IPS-18c (cell line): Measurements from ENCODE around the gene ABLIM2.

Experiments
- H3K4me3 ChIP-seq: 2 replicates; pipeline ENCODE4 v1.7.0; 2013; ENCODE audit warnings: low read depth, mild to moderate bottlenecking, low read length, moderate library complexity; ENCODE audit not compliant: insufficient read depth
- H3K9me3 ChIP-seq: one replicate; pipeline ENCODE4 v1.6.1; 2013; ENCODE audit warnings: mild to moderate bottlenecking, low read length, moderate library complexity; ENCODE audit not compliant: control insufficient read depth, insufficient read depth

Gene ABLIM2

GRCh38 chr4:8107146-8107657, 51.4 kb downstream of the ABLIM2 start:
- no peak overlapping the region for H3K4me3 ChIP-seq
- H3K9me3 ChIP-seq, result peaks cover 2% of the 10 kb centered on the region

- Histone ChIP-seq H3K4me3 (no peak overlapping the region), H3K9me3 (peaks cover 2% of the 10 kb centered on the region)
Observed at GRCh38 chr4:8106451-8107025, 52.1 kb downstream of the ABLIM2 start.

GRCh38 chr4:8105306-8106100, 53.1 kb downstream of the ABLIM2 start:
- H3K9me3 ChIP-seq, result peaks cover 2% of the 10 kb centered on the region
- H3K4me3 ChIP-seq, result no peak overlapping the region

DNA sequence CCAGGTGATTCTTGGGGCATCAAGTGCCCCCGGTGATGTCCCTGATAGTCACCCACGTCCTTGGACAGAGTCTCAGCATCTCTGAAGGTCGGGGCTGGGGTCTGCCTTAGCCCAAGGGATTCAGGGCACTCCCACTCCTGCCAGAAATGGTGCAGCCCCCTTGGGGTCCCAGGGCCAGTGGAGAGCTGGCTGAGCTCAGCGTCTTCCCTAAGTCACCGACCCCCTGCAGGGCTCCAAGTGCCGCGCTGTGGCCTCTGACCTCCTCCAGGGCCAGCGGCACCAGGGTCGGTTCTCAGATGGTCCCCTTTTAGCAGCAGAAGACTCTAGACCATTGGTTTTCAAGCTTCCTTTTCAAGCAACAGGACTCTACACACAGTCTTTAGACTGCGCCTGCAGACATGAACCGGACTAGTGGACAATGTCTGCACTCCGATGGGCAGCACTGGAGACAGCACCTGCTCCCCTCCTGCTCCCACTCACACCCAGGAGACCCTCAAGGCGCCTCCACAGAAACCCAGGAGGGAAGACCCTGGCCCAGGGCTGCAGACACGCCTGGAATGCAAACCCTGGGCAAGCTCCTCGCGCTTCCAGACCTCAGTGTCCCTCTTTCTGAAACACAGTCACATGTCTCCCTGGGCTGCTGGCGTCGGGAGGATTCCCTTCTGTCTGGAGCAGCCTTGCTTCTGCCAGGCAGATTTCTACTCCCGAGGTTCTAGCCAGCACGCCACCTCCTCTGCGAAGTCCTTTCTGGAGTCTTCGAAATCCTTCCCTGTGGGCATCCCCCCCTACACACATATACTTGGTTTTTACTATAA, 53.9 kb downstream of the ABLIM2 start:
- Histone ChIP-seq H3K4me3 (no peak overlapping the region), H3K9me3 (peaks cover 2% of the 10 kb centered on the region)

DNA sequence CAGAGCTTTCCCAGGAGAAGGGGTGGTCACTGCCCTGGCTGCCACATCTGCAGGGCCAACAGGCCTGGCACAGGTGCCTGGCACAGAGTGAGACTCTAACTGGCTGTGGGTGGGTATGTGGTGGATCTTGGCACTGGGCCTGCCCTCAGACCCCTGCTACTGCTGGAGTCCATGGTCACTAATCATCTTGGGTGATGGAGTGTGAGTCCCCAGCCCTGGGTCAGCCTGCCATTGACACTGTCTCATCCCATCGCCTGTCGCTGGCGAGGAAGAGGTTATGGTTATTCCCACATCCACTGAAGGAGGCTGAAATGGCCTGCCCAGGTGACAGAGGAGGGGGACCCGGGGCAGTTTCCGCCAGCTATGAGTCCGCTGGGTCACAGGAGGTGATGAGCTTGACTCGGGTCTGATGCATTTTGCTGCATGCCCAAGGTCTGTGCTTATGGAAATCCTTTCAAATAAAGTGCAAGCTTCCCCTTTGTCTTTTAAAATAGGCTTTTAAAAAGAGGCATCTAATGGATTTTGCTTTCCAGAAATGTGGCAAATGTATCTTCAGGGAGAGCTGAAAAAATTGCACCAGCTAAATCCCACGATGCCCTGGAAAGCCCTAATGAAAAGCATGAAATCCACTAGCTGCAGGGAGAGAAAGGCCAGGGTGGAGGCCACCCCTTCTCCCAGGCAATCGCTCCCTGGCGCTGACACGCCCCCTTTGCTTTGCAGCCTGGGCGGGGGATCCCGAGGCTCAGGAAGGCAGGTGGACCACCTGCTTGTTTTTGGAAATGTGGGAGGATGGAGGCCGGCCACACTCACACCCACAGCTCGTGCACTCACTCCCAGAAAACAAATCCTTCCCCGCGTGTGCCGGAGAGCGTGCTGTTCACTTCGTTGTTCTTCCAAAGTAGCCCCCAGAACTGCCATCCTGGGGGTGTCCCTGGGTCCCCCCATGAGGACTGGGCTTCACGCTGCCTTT, 54.9 kb downstream of the ABLIM2 start:
- H3K9me3 ChIP-seq, result peaks cover 2% of the 10 kb centered on the region
- no peak overlapping the region for H3K4me3 ChIP-seq

DNA sequence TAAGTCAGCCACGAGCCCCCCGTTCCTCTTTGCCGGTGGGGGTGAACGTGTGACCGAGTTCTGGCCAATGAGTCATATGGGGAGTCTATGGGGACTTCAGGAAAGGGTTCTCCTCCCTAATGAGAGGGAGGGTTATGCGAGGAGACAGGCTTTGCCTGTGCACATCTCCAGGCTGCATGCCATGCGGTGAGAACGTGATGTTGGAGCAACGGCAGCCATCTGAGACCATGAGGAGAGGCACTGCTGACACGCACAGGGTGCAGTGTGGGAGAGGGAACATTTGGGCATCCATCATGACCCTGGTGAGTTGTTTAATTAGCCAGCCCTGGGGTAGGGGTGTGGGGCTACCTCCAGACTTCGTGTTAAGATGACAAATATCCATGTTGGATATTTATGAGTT, 55.8 kb downstream of the ABLIM2 start:
- Histone ChIP-seq H3K9me3 (peaks cover 2% of the 10 kb centered on the region), H3K4me3 (no peak overlapping the region)

DNA sequence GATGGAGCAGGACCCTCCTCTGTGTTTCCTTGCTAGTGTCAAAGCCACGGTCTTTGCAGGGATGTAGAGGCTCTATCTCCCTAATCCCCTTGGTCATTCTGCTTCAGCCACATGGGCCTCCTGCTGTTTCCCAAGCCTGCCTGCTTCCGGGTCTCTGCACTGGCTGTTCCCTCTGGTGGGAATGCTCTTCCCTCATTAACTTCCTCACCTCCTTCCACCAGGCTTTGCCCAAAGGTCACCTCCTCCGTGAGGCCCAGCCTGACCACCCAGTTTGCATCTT, 56.6 kb downstream of the ABLIM2 start:
- H3K9me3 ChIP-seq, result no peaks in the 10 kb centered on the region
- H3K4me3 ChIP-seq, result no peak overlapping the region

GRCh38 chr4:8101213-8102075, 57.2 kb downstream of the ABLIM2 start:
- H3K9me3 ChIP-seq, result no peaks in the 10 kb centered on the region

DNA sequence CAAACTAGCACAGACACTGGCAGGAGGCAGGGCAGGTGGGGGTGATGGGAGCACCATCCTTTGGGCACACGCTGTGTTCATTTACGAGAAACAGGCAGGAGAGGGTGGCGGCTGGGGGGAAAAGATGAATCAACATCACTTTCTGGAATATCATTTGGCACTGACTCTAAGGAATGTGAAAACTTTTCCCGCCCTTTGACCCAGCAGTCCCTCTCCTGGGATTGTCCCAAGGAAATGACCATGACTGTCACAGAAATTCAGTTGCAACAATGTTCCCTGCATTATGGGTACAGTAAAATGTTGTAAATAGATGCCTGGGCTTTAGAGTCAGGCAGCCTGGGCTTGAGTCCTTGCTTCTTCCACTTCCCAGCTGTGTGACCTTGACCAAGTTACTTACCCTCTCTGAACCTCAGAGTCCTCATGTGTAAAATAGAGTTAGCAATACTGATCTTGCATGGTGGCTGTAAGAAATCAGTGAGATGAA, 58.6 kb downstream of the ABLIM2 start:
- Histone ChIP-seq H3K9me3 (no peaks in the 10 kb centered on the region), H3K4me3 (no peak overlapping the region)

More at GRCh38 chr4:8101213-8102075, 57.2 kb downstream of the ABLIM2 start:
- H3K4me3 ChIP-seq, result no peak overlapping the region

- Histone ChIP-seq H3K4me3 (no peak overlapping the region), H3K9me3 (no peaks in the 10 kb centered on the region)
Observed at GRCh38 chr4:8098506-8098905, 60.1 kb downstream of the ABLIM2 start.

- H3K9me3 ChIP-seq, result no peaks in the 10 kb centered on the region
- no peak overlapping the region for H3K4me3 ChIP-seq
Observed at GRCh38 chr4:8097721-8098345, 60.8 kb downstream of the ABLIM2 start.

- no peaks in the 10 kb centered on the region for H3K9me3 ChIP-seq
- no peak overlapping the region for H3K4me3 ChIP-seq
Observed at GRCh38 chr4:8097141-8097541, 61.5 kb downstream of the ABLIM2 start.

- H3K9me3 ChIP-seq, result no peaks in the 10 kb centered on the region
- H3K4me3 ChIP-seq, result no peak overlapping the region
Observed at GRCh38 chr4:8096690-8097061, 61.9 kb downstream of the ABLIM2 start.

DNA sequence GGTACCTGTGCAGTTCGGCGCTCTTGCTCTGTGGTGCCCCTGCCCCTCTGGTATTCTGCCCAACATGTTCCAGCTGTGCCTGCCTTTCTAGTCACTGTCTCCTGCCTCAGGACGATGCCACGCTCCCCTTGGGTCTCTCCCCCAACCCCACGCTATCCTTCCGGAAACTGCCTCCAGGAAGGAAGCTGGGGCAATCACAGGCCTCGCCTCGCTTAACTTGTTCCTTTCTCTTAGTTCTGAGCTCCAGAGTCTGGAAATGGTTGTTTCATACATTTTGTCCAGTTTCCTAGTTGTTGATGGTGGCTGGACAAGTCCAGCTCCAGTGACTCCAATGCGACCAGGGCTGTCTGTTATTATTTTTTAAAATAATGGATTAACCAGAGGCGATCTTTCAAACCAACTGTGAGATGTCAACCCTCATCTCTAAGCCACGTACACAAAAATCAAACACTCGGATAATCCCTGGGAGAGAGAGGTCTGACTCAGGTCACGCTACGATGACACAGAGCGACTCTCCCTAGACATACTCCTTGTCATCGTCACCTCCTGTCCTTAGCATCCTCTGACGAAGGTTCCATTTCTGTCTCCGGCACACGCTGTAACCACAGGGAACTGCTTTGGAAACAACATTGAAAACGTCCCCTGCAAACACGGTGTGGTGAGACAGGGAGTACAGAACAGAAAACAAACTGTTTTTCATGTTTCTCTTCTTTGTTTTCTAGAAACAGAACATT, 62.5 kb downstream of the ABLIM2 start:
- H3K9me3 ChIP-seq, result no peaks in the 10 kb centered on the region
- no peak overlapping the region for H3K4me3 ChIP-seq

DNA sequence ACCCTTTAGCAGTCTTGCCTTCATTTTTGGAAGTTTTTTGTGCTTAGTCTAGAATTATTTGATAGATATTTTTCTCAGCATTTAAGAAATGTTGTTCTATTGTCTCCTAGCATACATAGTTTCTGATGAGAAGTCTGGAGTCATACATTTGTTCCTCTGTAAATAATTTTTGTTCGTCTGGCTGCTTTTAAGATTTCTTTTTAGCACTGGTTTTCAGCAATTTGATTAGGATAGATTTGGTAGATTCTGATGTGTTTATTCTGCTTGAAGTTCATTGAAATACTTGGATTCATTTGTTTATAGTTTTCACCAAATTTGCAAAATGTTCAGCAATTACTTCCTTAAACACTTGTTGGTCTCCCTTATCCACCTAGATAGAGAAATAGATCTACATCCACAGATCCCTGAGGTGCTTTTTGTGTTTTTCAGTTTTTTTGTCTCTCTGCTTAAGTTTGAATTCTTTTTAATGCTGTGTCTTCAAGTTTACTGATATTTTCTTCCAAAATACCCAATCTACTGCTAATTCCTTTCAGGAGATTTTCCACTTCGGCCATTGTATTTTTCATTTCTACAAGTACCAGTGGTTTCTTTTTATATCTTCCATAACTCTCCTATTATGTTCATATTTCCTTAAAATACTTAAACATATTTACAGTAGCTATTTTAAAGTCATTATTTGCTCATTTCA, 64.9 kb downstream of the ABLIM2 start:
- H3K4me3 ChIP-seq, result no peak overlapping the region
- H3K9me3 ChIP-seq, result no peaks in the 10 kb centered on the region
